ENCODE results near the gene RNF187. TPM values are rescaled to one million over a fixed set of nuclear protein-coding genes. Genes with fewer than 3 reads are reported as not detected.

RNF187 gene
- total RNA-seq, 1 experiment from 2014 or later: 137 TPM

DNA sequence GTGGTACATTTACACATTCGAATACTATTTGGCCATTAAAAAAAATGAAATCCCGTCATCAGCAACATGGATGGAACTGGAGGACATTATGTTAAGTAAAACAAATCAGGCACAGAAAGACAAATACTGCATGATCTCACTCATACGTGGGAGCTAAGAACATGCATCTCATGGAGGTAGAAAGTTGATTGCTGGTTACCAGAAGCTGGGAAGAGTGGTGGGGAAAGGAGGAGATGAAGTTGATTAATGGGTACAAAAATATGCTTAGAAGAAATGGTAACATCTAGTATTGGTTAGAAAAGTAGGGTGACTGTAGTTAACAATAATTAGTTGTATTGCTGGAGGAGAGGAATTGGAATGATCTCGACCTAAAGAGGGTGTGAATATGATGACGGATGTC, 24.6 kb upstream of the RNF187 start:
- RAD21 ChIA-PET (ENCODE audit: low non-redundant PET in 1 of 2, low total read pairs in 2 of 2, uncharacterized antibody in 2 of 2, unreplicated experiment in 2 of 2): no interaction called here
- no peak for DNase-seq (ENCODE audit: low read depth, low spot score)
- peaks cover 6 to 22% of the 10 kb centered on the region in 2 experiments; a peak in 3 of 4 replicates for H3K4me1 ChIP-seq (ENCODE audit: control insufficient read depth in 1 of 2, insufficient read depth in 2 of 2, low read length in 2 of 2)
- H3K9ac ChIP-seq (ENCODE audit: low read length): no peak overlapping the region
- no peaks in the 10 kb centered on the region for H3K9me3 ChIP-seq (ENCODE audit: control insufficient read depth in 1 of 2, insufficient read depth in 1 of 2, low read depth in 1 of 2, low read length in 2 of 2)
- TF ChIP-seq YY1 (IDR thresholded peaks at IDR 0.05; ENCODE audit: extremely low read depth, insufficient replicate concordance, low read depth, low read length) (no peak), EZH2phosphoT487 (IDR thresholded peaks at IDR 0.05; ENCODE audit: borderline replicate concordance) (no peak), RAD21 (IDR thresholded peaks at IDR 0.05; ENCODE audit: low read depth) (no peak), SP1 (IDR thresholded peaks at IDR 0.05; ENCODE audit: low read depth) (no peak), ZFX (IDR thresholded peaks at IDR 0.05) (no peak), SRF (IDR thresholded peaks at IDR 0.05; ENCODE audit: low read depth) (no peak), POLR2A (IDR thresholded peaks at IDR 0.05; ENCODE audit: borderline replicate concordance, extremely low read depth, insufficient read depth, insufficient read length) (no peak)
- intact Hi-C loops (cut with micrococcal nuclease): no loop called here
- H3K36me3 ChIP-seq (ENCODE audit: control insufficient read depth in 1 of 2, insufficient read depth in 2 of 2, low read length in 2 of 2): no peaks in the 10 kb centered on the region
- no peaks in the 10 kb centered on the region for H3K79me2 ChIP-seq (ENCODE audit: insufficient read depth, low read length)
- POLR2A ChIA-PET: no interaction called here
- BruUV-seq (replicated peaks): no TSS peak
- H3K4me2 ChIP-seq (ENCODE audit: low read length): no peak overlapping the region
- H2AFZ ChIP-seq (ENCODE audit: low read depth, low read length, poor library complexity, severe bottlenecking): no peak overlapping the region
- ATAC-seq: no peak
- CTCF ChIA-PET: interaction anchor here (1.5 kb wide), 1 partner anchor 9 kb away, joined by 4 read pairs; no protein-coding TSS in a partner anchor
- H4K20me1 ChIP-seq (ENCODE audit: insufficient read depth): no peaks in the 10 kb centered on the region
- no peak overlapping the region for H3K4me3 ChIP-seq (replicated peaks in 1 of 2; ENCODE audit: low read depth in 1 of 2, low read length in 2 of 2)
- no peak overlapping the region for H3K27ac ChIP-seq (ENCODE audit: low read depth, low read length)
- no peaks in the 10 kb centered on the region for H3K9me2 ChIP-seq (ENCODE audit: insufficient read depth)
- H3K27me3 ChIP-seq (ENCODE audit: insufficient read depth, low read length): peaks cover 6% of the 10 kb centered on the region; the same call in 1 of the 2 replicates

DNA sequence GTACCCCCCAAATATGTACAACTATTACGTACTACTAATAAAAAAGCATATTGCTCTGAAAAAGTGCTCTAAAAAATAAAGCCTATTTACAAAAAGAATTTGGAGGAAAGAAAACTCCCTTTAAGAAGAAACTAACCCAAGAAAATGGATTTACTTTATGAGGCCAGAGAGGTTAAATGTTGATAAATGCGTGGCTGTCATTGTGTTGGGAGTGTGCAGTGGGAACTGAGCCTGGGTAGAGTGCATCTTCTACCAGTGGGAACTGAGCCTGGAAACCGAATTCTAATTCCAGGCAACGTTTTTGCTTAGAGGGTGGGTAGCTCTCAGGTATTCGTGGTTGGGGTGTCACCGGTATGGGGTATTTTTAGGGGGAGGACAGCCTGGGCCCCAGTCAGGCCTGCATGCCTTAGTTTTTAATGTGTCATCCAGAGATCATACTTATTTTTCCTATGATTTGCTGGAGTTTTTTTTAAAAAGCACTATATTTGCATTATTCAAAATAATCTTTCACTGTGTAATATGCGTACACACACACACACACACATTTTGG, 24.1 kb upstream of the RNF187 start:
- ATAC-seq (no peak), DNase-seq (ENCODE audit: low read depth, low spot score) (no peak)
- Histone ChIP-seq H3K9me2 (ENCODE audit: insufficient read depth) (no peaks in the 10 kb centered on the region), H3K9me3 (ENCODE audit: control insufficient read depth in 1 of 2, insufficient read depth in 1 of 2, low read depth in 1 of 2, low read length in 2 of 2) (no peaks in the 10 kb centered on the region), H3K27ac (ENCODE audit: low read depth, low read length) (no peak overlapping the region), H2AFZ (ENCODE audit: low read depth, low read length, poor library complexity, severe bottlenecking) (peak overlapping the region; percentile 23), H3K4me1 (ENCODE audit: control insufficient read depth in 1 of 2, insufficient read depth in 2 of 2, low read length in 2 of 2) (peaks cover 6 to 21% of the 10 kb centered on the region in 2 experiments; a peak in 3 of 4 replicates), H3K9ac (ENCODE audit: low read length) (no peak overlapping the region), H3K79me2 (ENCODE audit: insufficient read depth, low read length) (no peaks in the 10 kb centered on the region), H3K36me3 (ENCODE audit: control insufficient read depth in 1 of 2, insufficient read depth in 2 of 2, low read length in 2 of 2) (no peaks in the 10 kb centered on the region), H3K4me3 (replicated peaks in 1 of 2; ENCODE audit: low read depth in 1 of 2, low read length in 2 of 2) (peak overlapping the region; percentile 20 to 32; a peak in 3 of 4 replicates), H3K4me2 (ENCODE audit: low read length) (peak overlapping the region; percentile 53), H4K20me1 (ENCODE audit: insufficient read depth) (no peaks in the 10 kb centered on the region), H3K27me3 (ENCODE audit: insufficient read depth, low read length) (peaks cover 6% of the 10 kb centered on the region; the same call in 1 of the 2 replicates)
- ChIA-PET RAD21 (ENCODE audit: low non-redundant PET in 1 of 2, low total read pairs in 2 of 2, uncharacterized antibody in 2 of 2, unreplicated experiment in 2 of 2) (no interaction called here), CTCF (interaction anchor here (1.5 kb wide), 1 partner anchor 9 kb away, joined by 4 read pairs; no protein-coding TSS in a partner anchor), POLR2A (no interaction called here)
- no TSS peak for BruUV-seq (replicated peaks)
- intact Hi-C loops (cut with micrococcal nuclease): no loop called here
- TF ChIP-seq EGR1 (IDR thresholded peaks at IDR 0.05; ENCODE audit: low read depth) (no peak), SIN3A (IDR thresholded peaks at IDR 0.05; ENCODE audit: low read depth) (no peak), RAD21 (IDR thresholded peaks at IDR 0.05; ENCODE audit: low read depth) (no peak), POLR2AphosphoS5 (IDR thresholded peaks at IDR 0.05; ENCODE audit: low read depth, low read length) (no peak), EZH2phosphoT487 (IDR thresholded peaks at IDR 0.05; ENCODE audit: borderline replicate concordance) (no peak), POLR2A (IDR thresholded peaks at IDR 0.05; ENCODE audit: borderline replicate concordance, extremely low read depth, insufficient read depth, insufficient read length) (no peak), CEBPB (IDR thresholded peaks at IDR 0.05; ENCODE audit: low read depth) (no peak), CBX3 (IDR thresholded peaks at IDR 0.05; ENCODE audit: low read depth) (no peak), FOSL1 (IDR thresholded peaks at IDR 0.05; ENCODE audit: low read depth) (no peak), ZNF274 (IDR thresholded peaks at IDR 0.05; ENCODE audit: low read depth, low read length) (no peak), JUND (IDR thresholded peaks at IDR 0.05) (no peak), ELF1 (IDR thresholded peaks at IDR 0.05; ENCODE audit: borderline replicate concordance, low read depth) (no peak), ZFX (IDR thresholded peaks at IDR 0.05) (no peak), SRF (IDR thresholded peaks at IDR 0.05; ENCODE audit: low read depth) (no peak), TCF7L2 (IDR thresholded peaks at IDR 0.05; ENCODE audit: borderline replicate concordance, extremely low read depth, insufficient read depth, insufficient read length) (no peak)
- TF ChIP-seq, protein P1, sequence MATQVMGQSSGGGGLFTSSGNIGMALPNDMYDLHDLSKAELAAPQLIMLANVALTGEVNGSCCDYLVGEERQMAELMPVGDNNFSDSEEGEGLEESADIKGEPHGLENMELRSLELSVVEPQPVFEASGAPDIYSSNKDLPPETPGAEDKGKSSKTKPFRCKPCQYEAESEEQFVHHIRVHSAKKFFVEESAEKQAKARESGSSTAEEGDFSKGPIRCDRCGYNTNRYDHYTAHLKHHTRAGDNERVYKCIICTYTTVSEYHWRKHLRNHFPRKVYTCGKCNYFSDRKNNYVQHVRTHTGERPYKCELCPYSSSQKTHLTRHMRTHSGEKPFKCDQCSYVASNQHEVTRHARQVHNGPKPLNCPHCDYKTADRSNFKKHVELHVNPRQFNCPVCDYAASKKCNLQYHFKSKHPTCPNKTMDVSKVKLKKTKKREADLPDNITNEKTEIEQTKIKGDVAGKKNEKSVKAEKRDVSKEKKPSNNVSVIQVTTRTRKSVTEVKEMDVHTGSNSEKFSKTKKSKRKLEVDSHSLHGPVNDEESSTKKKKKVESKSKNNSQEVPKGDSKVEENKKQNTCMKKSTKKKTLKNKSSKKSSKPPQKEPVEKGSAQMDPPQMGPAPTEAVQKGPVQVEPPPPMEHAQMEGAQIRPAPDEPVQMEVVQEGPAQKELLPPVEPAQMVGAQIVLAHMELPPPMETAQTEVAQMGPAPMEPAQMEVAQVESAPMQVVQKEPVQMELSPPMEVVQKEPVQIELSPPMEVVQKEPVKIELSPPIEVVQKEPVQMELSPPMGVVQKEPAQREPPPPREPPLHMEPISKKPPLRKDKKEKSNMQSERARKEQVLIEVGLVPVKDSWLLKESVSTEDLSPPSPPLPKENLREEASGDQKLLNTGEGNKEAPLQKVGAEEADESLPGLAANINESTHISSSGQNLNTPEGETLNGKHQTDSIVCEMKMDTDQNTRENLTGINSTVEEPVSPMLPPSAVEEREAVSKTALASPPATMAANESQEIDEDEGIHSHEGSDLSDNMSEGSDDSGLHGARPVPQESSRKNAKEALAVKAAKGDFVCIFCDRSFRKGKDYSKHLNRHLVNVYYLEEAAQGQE (IDR thresholded peaks at IDR 0.05; ENCODE audit: low read depth): no peak
- TF ChIP-seq, protein P2, sequence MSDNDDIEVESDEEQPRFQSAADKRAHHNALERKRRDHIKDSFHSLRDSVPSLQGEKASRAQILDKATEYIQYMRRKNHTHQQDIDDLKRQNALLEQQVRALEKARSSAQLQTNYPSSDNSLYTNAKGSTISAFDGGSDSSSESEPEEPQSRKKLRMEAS (IDR thresholded peaks at IDR 0.05): no peak

Measured in HCT116 (cell line).